AG09309 (cell line): Measurements from ENCODE around the gene MIS18A.

ENCODE experiments used
- DNase-seq: peaks from one replicate; pipeline ENCODE4 v3.0.0-alpha.2; 2010; ENCODE audit warnings: low read depth
- H3K4me3 ChIP-seq: 2 replicates; pipeline ENCODE4 v1.5.1; 2011; ENCODE audit warnings: mild to moderate bottlenecking, low read depth, low read length, moderate library complexity; ENCODE audit not compliant: control insufficient read depth
- TF ChIP-seq, protein P1 (sequence below): IDR thresholded peaks from 2 replicates; pipeline ENCODE4 v1.5.1; 2011; ENCODE audit warnings: mild to moderate bottlenecking, low read depth, low read length, inconsistent platforms; ENCODE audit not compliant: insufficient read depth, control insufficient read depth; ENCODE audit errors: missing control alignments

MIS18A gene

DNA sequence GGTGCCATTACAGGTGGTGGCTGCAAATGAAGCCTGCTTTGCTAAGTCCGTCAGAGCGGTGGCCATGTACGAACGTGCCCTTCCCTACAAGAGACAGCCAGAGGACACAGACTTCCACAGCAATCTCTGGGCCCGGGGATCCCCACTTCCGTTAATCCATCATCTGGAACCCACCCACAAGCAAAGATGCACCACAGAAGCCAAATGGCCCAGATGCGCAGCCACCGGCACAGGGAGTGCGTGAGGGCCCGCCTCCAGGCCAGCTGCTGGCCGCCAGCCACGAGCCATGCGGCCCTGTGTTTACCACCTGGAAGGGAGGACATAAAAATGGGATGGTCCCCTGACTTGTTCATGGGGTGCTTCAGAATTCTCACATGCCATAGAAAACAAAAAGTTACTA is 41.9 kb upstream of the MIS18A start:
- TF ChIP-seq, protein P1, sequence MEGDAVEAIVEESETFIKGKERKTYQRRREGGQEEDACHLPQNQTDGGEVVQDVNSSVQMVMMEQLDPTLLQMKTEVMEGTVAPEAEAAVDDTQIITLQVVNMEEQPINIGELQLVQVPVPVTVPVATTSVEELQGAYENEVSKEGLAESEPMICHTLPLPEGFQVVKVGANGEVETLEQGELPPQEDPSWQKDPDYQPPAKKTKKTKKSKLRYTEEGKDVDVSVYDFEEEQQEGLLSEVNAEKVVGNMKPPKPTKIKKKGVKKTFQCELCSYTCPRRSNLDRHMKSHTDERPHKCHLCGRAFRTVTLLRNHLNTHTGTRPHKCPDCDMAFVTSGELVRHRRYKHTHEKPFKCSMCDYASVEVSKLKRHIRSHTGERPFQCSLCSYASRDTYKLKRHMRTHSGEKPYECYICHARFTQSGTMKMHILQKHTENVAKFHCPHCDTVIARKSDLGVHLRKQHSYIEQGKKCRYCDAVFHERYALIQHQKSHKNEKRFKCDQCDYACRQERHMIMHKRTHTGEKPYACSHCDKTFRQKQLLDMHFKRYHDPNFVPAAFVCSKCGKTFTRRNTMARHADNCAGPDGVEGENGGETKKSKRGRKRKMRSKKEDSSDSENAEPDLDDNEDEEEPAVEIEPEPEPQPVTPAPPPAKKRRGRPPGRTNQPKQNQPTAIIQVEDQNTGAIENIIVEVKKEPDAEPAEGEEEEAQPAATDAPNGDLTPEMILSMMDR = no peak
- DNase-seq = no peak
- H3K4me3 ChIP-seq = no peak overlapping the region

DNA sequence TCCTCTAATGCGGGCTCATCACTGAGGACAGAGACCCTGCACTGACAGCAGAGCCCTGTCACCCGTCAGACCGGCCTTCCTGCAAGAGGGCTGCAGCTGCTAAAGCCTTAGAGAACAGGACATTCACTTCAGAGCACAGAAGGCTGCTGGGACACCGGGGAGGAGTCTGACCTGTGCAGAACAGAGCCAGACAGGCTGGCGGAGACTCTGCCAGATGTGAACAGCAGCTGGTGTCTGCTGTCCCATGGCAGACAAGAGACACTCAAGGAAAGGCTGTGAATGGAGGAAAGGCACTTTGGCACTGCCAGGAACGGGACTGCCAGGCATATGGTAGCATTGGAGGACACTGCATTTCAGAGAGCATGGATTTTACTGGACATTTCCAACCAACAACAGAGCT is 41.2 kb upstream of the MIS18A start:
- H3K4me3 ChIP-seq = no peak overlapping the region
- no peak for DNase-seq
- TF ChIP-seq, protein P1 = no peak

DNA sequence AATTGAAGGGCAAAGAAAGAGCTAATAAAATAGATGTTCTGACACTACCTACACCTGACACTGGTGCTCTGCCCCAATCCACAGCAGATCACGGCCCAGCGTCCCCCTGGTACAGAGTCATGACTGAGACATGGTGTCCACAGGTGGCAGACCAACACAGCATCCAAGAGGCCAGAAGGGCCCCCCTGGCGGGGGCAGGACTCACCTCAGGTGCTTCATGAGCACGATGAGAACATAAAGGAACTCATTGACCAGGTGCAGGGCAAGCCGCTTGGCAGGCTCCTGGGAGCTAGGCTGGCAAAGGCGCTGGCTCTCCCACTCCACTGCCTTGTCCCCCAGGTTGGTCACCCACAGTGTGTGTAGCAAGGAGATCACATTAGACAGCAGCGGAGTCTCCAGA is 40.2 kb upstream of the MIS18A start:
- TF ChIP-seq, protein P1 = no peak
- no peak for DNase-seq
- no peak overlapping the region for H3K4me3 ChIP-seq

DNA sequence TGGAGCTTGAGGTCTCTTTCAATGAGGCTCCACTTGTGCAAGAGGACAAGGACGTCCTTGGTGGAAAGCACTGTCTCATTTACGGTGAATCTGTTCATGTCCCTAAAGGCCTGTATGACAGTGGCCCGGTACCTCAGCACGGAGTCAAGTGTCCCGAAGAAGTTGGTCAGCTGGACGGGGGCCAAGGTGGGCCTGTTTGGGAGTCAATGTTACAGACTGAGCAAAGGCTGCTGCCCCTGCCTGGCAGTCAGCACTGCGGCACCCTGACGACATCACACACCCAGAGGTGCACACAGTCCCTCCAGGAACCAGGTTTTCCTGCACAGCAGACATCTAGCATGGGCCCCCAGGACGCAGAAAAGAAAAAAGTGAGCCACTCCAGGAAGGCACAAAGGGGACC is 38.9 kb upstream of the MIS18A start:
- H3K4me3 ChIP-seq = no peak overlapping the region
- TF ChIP-seq, protein P1 = no peak
- no peak for DNase-seq

DNA sequence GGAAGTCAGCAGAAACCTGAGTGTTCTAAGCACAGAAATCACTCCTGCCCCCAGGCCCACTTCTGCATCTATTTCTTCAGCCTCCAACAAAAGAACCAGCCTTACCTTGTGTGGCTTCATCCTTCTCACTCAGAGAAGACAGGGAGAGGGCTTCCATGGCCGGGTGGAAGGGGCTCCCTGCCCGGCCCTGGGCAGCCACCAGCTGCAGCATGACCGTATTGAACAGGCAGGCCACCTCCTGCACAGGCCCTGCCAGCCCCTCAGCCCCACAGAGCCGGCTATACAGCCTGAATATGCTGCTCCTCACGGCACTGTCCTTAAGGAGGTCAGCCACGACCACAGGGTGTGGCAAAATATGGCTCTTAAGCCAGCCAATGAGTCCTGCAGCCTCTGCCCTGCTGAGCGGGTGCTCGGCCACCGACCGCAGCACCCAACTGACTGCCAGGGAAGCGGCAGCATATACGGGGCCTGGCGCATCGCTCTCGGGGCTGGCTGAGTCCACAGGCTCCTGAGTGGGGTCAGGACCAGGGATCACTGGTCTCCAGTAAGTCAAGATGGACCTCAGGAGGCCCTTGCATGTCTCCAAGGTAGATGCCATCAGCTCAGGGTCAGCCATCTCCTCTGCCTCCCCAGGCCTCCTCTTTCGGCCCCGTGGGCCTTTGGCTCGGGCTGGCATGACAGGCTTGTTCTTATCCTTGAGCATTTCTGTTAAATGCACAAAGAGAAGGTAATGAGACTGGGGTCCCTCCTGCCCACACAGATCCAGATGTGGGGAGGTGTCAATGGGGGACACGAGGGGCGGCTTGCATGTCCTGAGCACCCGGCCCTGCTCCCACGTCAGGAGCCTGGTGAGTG is 37.7 kb upstream of the MIS18A start:
- no peak for DNase-seq
- H3K4me3 ChIP-seq = no peak overlapping the region
- TF ChIP-seq, protein P1 = no peak

DNA sequence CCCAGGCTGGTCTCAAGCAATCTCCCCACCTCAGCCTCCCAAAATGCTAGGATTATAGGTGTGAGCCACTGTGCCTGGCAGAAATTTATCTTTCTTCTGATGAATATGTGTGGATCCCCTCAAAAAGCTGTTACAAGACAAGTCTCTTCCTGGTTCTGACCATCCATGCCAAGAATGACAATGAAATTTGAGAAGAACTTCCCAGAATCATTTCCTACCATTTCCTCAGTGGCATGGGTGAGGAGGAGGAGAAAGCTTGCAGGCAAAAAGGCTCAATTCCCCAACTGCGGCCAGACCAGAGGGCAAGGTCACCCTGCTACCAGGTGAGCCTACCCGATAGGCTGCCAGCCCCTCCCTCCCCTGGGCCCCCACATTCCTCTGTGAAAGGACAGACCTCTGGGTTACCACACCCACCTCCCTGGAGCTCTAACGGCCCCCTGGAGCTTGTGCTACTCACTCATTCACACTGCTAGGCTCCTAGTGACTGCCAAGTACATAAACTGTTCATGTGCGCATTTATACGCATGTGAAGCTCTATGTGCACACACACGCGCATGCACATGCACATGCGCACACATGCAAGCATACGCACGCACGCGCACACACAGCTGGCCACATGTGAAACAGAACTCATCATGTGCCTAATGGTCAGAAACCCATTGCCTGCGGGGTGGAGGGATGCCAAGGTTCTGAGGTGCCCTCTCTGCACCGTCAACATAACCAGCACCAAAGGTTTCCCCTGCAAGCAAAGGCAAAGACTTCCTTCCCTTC is 36.8 kb upstream of the MIS18A start:
- no peak for DNase-seq
- H3K4me3 ChIP-seq = no peak overlapping the region
- TF ChIP-seq, protein P1 = no peak
